ENCODE results near the gene MIOX.
A peak's percentile ranks its signal among the peaks of the same experiment; 100 is the strongest.
"Not testable (repeated sequence)": the region's sequence is repeated elsewhere in the genome, so short reads cannot be mapped to it uniquely, and the experiment has no call there.

Gene MIOX

DNA sequence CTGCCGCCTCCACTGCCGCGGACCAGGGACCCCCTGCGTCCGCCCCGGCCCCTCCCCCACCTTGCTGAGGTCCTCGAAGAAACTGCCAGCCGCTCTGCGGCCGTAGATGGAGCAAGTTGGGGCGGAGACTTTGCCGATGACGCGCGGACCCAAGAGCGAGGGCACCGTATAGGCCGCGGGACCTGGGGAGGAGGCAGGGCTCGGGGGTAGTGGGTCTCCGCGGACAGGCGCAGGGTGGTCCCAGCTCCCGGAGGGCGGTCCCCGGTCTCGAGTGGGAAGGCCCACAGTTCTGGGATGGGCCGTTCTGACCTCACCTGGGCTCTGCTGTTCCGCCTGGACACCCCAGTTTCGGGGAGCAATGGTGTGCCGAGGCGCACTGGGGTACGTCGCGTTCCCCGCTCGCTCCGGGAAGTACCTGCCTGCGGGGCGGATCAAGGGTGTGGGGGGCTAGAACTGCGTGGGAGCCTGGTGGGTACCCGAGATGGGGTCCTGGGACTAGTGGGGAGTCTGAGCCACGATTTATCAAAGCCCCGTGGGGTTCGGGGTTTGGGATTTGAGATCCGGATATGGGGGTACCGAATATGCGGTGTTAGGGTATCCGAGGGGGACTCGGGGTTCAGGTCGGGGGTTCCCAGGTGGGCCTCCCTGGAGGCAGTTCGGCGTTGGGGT is 44.4 kb downstream of the MIOX start:
- DNase-seq = peak in 1 of 2 experiments; percentile 39

DNA sequence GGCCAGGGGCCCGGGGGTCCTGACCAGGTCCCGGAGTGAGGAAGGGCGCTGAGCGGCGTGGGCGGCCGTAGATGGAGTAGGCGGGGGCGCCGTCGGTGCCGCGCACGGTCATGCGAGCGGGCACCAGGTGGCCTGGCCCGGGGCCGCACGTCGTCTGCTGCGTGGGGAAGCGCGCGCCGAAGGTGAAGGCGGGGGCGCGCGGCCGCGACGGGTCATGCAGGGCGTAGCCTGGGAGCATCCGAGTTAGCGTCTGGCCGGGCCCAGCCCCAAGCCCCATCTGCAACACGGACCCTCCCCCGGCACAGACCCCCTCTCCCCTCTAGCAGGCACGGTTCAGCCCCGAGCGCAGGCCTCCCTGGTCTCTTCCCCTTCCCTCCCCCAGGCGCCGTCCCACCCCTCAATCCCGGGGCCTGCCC is 44.9 kb downstream of the MIOX start:
- DNase-seq = peak in 1 of 2 experiments; percentile 24

DNA sequence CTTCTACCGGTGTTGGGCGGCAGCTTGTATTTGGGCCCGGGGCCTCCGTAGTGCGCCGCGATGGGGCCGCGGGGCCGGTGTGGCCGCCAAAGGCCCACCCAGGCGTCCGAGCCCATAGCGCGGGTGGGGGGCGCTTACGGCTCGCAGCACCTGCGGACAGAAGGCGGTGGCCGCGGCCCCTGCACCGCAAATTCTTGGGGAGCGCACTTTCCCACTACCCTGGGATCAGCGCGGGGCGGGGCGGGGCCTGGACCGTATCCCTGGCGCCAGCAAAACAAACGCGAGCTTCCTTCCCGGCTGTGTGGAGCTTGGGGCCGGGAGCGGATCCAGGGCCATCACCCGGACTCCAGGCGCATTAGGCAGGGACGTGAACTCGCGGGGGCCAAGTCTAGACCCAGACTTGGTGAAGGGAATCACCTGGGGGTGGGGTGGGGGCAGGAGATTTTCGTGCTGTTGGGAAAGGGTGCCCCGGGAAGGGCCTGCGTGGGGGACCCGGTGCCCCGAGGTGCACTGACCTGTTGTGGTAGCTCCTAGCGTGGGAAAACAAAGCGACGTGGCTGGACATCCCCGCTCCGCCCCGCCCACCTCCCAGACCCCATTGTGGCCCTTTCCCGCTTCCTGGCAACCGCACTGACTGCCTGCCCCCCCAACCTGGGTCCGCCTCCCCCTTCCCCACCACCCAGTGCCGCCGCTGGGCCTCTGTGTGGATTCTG is 45.5 kb downstream of the MIOX start:
- peak in 1 of 2 experiments; percentile 14 for DNase-seq

GRCh38 chr22:50532824-50533796 is 46.5 kb downstream of the MIOX start:
- no peak for DNase-seq

DNA sequence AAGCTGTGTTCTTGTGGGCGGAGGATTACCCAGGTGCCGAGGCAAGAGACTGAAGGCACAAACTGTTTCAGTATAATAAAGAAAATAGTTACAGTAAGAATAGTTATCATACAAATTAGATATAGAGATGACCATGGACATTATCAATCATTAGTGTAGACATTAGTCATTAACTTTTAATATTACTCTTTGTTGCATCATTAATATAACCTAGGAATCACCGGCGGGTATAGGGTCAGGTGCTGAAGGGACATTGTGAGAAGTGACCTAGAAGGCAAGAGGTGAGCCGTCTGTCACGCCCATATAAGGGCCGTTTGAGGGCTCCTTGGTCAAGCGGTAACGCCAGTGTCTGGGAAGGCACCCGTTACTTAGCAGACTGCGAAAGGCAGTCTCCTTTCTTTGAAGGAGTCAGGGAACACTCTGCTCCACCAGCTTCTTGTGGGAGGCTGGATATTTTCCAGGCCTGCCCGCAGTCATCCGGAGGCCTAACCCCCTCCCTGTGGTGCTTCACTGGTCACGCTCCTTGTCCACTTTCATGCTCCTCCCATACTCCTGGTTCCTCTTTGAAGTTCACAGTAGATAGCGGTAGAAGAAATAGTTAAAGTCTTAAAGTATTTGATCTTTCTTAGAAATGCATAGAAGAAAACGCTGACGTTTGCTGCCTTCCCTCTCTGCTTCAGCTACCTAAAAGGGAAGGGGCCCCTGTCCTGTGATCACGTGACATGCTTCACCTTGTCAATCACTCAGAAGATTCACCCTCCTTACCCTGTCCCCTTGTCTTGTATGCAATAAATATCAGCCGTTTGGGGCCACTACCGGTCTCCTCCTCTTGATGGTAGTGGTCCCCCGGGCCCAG is 47.4 kb downstream of the MIOX start:
- DNase-seq = not testable (repeated sequence)

- DNase-seq = no peak
Observed at GRCh38 chr22:50535113-50535512, 48.5 kb downstream of the MIOX start.

DNA sequence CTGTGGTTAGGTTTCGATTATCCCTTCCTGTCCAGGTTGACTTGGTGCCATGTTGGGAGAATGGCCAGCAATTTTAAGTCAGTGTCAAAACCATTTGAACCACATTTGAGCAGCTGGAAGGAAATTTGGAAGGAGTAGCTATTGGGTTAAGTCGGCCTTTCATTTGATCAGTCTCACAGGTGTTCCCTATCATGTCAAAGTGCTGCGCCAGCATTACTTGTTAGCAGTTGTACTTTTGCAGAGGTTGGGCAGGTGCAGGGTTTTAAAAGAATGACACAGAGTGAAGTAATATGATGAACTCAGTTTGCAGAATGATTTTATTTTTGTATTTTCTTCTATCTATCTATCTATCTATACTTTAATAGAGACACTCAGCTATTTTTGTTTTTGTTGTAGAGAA is 49.6 kb downstream of the MIOX start:
- DNase-seq = no peak

DNA sequence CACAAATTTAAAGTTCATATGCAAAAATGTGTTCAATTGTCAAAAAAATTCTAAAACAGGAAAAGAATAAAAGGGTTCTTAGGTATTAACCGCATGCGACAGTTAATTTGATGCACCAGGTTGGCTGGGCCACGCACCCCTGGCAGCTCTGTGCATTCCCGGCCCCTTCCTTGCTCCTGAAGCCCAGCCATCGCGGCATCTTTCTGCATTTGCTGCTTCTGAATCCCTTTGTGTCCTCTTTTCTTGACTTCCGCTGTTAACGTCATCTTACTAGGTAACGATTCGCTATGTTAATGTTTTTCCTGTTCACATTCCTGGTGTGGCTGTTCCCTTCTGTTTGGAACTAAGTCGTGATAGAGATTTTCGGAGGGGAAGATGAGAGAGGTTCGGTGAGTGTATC is 51.1 kb downstream of the MIOX start:
- DNase-seq = no peak

Measured in NCI-H446 (cell line).